K562 (cell line): ENCODE measurements around the gene YARS1. TPM values are rescaled to one million over a fixed set of nuclear protein-coding genes. Genes with fewer than 3 reads are reported as not detected.
A peak's percentile ranks its signal among the peaks of the same experiment; 100 is the strongest.

ENCODE experiments used
- BMI1 ChIP-seq: fragments of 150-350 bp; IDR thresholded peaks from 2 replicates; pipeline ENCODE4 v1.6.1; 2014; ENCODE audit warnings: low read length
- CTCFL ChIP-seq: IDR thresholded peaks from 2 replicates; pipeline ENCODE4 v1.6.1; 2011; ENCODE audit warnings: borderline replicate concordance, low read depth, mild to moderate bottlenecking, moderate library complexity, low read length; ENCODE audit not compliant: insufficient read depth, poor library complexity, severe bottlenecking
- DPF2 ChIP-seq: fragments of 450-650 bp; IDR thresholded peaks from 2 replicates; pipeline ENCODE4 v1.6.1; 2016
- MBD1 ChIP-seq: fragments of 250-450 bp; sonication (Bioruptor Pico); IDR thresholded peaks from 2 replicates; pipeline ENCODE4 v1.8.0; 2022; ENCODE audit warnings: inconsistent platforms
- PBX2 ChIP-seq, 2 experiments: IDR thresholded peaks in 1 of 2; conservative IDR thresholded peaks in 1 of 2; 2 replicates each; pipeline ENCODE4 v1.6.1; 2016; ENCODE audit warnings: low read depth in 2 of 2, mild to moderate bottlenecking in 1 of 2, missing compliant biosample characterization in 1 of 2, missing genetic modification characterization in 1 of 2, moderate library complexity in 1 of 2
- SRF ChIP-seq, 2 experiments: fragments of 250-450, 450-650 bp in 1 of 2; sonication (Bioruptor Pico) in 1 of 2; sonication (generic) in 1 of 2; formaldehyde crosslinking; IDR thresholded peaks; 2 replicates each; pipeline versions ENCODE4 v1.5.0 to v1.5.1; 2020 to 2022; ENCODE audit warnings: mild to moderate bottlenecking in 1 of 2, missing genetic modification reagents in 1 of 2
- THRAP3 ChIP-seq: fragments of 450-650 bp; IDR thresholded peaks from 2 replicates; pipeline ENCODE4 v1.6.1; 2016; ENCODE audit warnings: mild to moderate bottlenecking, inconsistent platforms, borderline replicate concordance
- VEZF1 ChIP-seq: fragments of 200-800 bp; sonication (Bioruptor generic); IDR thresholded peaks from 2 replicates; pipeline ENCODE4 v1.6.1; 2017; ENCODE audit warnings: missing genetic modification characterization, missing compliant biosample characterization
- ZBTB26 ChIP-seq: fragments of 450-650 bp; formaldehyde crosslinking; IDR thresholded peaks from 2 replicates; pipeline ENCODE4 v1.4.0; 2022; ENCODE audit warnings: missing genetic modification characterization
- ZC3H4 ChIP-seq: sonication (generic); formaldehyde crosslinking; IDR thresholded peaks from 2 replicates; pipeline ENCODE4 v1.9.0; 2021; ENCODE audit warnings: missing genetic modification reagents, borderline replicate concordance
- ZFPM2 ChIP-seq: fragments of 250-450 bp; sonication (Bioruptor Pico); IDR thresholded peaks from 2 replicates; pipeline ENCODE4 v1.5.1; 2022; ENCODE audit warnings: mild to moderate bottlenecking
- ZNF277 ChIP-seq: fragments of 250-450 bp; sonication (Bioruptor Pico); IDR thresholded peaks from 2 replicates; pipeline ENCODE4 v1.8.0; 2022; ENCODE audit warnings: inconsistent platforms, mild to moderate bottlenecking, moderate library complexity, borderline replicate concordance
- ZNF511 ChIP-seq: sonication (generic); formaldehyde crosslinking; IDR thresholded peaks from 2 replicates; pipeline ENCODE4 v1.8.0; 2022; ENCODE audit warnings: mild to moderate bottlenecking, missing genetic modification reagents
- ZNF707 ChIP-seq: fragments of 250-450 bp; sonication (Bioruptor Pico); conservative IDR thresholded peaks from 2 replicates; pipeline ENCODE4 v1.8.0; 2022; ENCODE audit warnings: inconsistent platforms, mild to moderate bottlenecking, moderate library complexity
- polyA plus RNA-seq, 8 experiments: library from polyadenylated mRNA; depleted of rRNA in 4 of 8; stranded (reverse) in 5 of 8; unstranded in 3 of 8; fragments of >200 nt; fragmentation: Nextera tagmentation in 2 of 8; fragmentation: Illumina TruSeq in 1 of 8; extraction: Ambion mirVana in 2 of 8; extraction: Trizol in 1 of 8; gene quantifications; 2 replicates each; pipeline versions ENCODE4 v1.2.1 to v1.2.3, GENCODE V29; 2011 to 2014; ENCODE audit warnings: inconsistent platforms in 1 of 8, missing spikeins in 1 of 8
- total RNA-seq, 7 experiments: library from RNA; depleted of rRNA in 6 of 7; stranded (reverse); fragments of >200 nt in 6 of 7; fragmentation: Illumina TruSeq in 2 of 7; extraction: Trizol in 2 of 7; gene quantifications; 2 replicates each; pipeline versions ENCODE4 v1.2.1 to v1.2.3, GENCODE V29; 2011 to 2021; ENCODE audit warnings: low replicate concordance in 1 of 7

The YARS1 gene
- total and polyA plus RNA-seq, 9 of the 15 experiments (the other 6 are each of a cell fraction or from before 2014, with no cell fraction given), result 66.2 to 336 (median 201) TPM

GRCh38 chr1:32761253-32761877 is 55.8 kb downstream of the YARS1 start (continued):
- TF ChIP-seq PBX2 (CRISPR knock-in tag; IDR thresholded peaks at IDR 0.05; ENCODE audit: low read depth) (no peak), PBX2 (tag; conservative IDR thresholded peaks at IDR 0.05; ENCODE audit: low read depth) (peak; percentile 65; the same call in 1 of the 2 replicates), THRAP3 (no peak), BMI1 (peak; percentile 66), MBD1 (no peak), SRF (CRISPR knock-in tag; IDR thresholded peaks at IDR 0.05) (no peak), ZNF511 (0 out of 2 replicates have a peak, but pooled peaks have one; percentile 41), ZNF277 (CRISPR knock-in tag) (no peak), ZNF707 (CRISPR knock-in tag) (no peak), DPF2 (peak; percentile 71), VEZF1 (CRISPR knock-in tag) (peak; percentile 61), CTCFL (no peak), ZBTB26 (CRISPR knock-in tag) (no peak), ZC3H4 (CRISPR knock-in tag) (no peak), ZFPM2 (CRISPR knock-in tag) (no peak)
